ENCODE results near the gene FBLN1.

- TF ChIP-seq TAF1 (IDR thresholded peaks at IDR 0.05; ENCODE audit: low read depth, low read length) (no peak), POLR2A (IDR thresholded peaks at IDR 0.05; ENCODE audit: low read depth, low read length) (no peak), POLR2AphosphoS5 (IDR thresholded peaks at IDR 0.05; ENCODE audit: low read depth, low read length) (no peak), SPI1 (IDR thresholded peaks at IDR 0.05; ENCODE audit: low read depth, low read length) (no peak), POU2F2 (IDR thresholded peaks at IDR 0.05; ENCODE audit: low read depth, low read length) (no peak), PAX5 (IDR thresholded peaks at IDR 0.05; ENCODE audit: insufficient read depth, low read length, severe bottlenecking) (no peak)
Measured at GRCh38 chr22:45632791-45633515, 130.3 kb downstream of the FBLN1 start.

All from GM12891 (cell line).